NCI-H2107 (cell line): ENCODE measurements around the gene RASA1.

Source experiments
- DNase-seq: peaks from one replicate; lab custom pipeline; 2025; lab: John Stamatoyannopoulos, UW

RASA1 gene

GRCh38 chr5:87403899-87404298 is 136.2 kb downstream of the RASA1 start:
- DNase-seq = no peak

DNA sequence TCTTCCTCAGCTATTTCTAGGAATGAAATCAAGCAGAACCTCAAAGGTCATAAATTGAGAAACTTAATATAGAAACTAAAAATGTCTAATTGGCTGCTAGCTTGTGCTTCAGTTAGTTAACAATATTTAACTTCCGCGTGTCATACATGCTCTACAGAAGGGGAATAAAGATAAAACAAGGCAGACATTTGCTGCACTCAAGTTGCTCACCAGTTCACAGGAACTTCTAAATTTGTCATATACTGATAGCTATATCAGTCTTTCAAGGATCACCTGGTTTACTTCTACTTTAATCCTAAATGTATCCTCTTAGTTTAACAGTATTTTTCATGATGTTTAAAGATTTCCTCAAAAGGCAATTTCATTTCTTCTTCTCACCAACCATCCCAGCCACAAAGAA is 136.7 kb downstream of the RASA1 start:
- no peak for DNase-seq

- DNase-seq = no peak
These were observed 137.9 kb downstream of the RASA1 start for GRCh38 chr5:87405472-87406155.

DNA sequence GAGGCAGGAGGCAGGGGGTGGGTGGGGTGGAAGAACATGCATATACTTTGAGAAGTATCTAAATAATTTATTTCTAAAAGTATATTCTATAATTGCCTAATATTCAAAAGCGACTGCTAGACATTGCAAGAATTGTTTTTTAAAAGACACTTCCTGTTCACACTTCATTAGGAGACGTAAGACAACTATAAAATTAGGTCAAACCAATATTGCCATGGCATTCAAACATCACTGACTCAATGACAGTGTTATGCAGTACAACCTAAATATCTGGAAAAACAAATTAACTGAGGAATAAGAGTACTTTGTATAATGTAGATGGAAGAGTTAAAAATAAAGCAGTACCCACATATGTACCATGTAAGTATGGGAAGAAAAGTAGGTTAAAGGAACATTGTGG is 140.5 kb downstream of the RASA1 start:
- DNase-seq = no peak

GRCh38 chr5:87410931-87411330 is 143.2 kb downstream of the RASA1 start:
- DNase-seq = no peak

GRCh38 chr5:87411586-87411972 is 143.9 kb downstream of the RASA1 start:
- no peak for DNase-seq

- DNase-seq = no peak
These were observed 144.4 kb downstream of the RASA1 start for GRCh38 chr5:87411973-87412629.

DNA sequence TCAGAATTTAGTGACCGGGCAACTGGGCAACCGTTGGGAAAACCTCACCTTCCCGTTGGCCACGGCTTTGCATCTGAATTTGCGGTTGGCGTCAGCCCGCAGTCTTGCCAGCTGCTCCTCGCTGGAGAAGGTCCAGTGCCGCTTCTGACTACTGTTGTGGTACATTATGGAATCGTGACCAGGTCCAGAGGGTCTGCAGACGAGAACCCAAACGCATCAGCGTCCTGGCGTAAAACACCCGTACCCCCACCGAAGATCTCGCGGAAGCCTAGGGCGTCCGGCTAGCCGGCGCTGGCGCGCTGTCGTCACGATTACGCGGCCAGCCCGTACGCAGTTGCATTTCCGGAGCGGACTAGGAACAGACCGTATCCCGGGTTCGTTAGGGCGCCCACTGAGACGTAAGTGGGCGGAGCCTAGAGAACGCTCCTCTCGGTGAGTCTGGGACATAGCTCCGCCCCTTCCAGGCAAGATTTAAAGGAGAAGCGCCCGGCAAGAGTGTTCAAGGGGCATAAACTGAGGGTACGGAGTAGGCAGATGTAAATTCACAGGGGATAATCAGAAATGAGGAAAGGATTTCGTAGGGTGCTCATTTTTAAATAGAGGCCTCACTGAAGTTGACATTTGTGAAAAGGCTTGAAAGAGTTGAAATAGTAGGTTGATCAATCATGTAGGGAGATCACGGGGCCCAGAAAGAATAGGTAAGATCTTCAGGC is 145.1 kb downstream of the RASA1 start, which contains the start of gene CCNH:
CCNH (minus strand) TSS at position 301 of the 713 bp plus-strand sequence; CDS start at position 165, 136 bp downstream.
- peak; percentile 80 for DNase-seq

DNA sequence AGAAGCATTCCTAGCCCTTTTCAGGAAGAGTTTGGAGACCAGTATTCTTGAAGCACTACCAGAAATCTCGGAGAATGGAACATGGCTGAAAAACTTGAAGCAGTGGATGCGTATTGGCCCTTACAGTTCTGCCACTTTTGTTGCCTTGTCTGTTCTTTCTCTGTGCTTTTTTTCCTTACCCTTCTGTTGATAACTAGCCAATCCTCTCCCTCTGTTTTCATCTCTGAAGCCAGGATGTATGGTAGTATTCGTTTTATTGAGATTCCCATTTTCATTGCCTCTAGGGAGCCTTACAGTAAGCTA is 145.6 kb downstream of the RASA1 start:
- no peak for DNase-seq

DNA sequence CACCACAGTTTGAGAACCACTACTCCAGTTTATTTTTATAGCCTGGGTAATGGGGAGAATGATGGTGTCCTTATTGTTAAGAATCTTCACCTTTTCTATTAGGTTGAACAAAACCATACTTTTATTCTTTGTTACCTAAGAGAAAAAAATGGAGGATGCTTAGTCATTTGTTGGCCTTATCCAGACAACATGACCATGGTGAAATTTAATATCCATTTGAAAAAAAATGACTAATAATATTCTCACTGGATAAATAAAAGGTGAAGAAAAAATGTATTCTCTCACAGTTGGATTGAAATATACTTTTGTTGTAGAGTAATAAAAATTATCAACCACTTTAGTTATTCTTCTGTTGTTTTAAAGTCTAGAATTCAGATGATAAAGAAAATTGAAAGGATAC is 150.8 kb downstream of the RASA1 start:
- no peak for DNase-seq

DNA sequence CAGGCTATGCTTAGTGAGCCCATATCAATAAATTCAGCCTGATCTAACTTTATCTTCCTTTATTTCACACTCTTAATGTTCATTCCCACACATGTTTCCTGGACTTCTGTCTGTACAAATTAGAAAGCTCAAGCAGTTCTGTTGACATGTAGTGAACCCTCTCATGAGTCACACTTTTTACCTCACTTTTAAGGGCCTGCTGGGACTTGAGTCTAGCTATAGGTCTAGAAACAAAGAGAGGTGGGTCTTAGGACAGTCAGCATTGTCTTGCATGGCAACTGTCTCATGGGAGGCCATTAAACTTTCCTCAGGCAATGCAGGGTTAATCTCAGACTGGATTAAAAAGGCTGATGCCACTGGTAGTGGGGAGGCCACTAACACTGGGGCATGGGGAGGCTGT is 153.6 kb downstream of the RASA1 start:
- DNase-seq = no peak

- no peak for DNase-seq
These were observed 156.1 kb downstream of the RASA1 start for GRCh38 chr5:87423755-87424154.

GRCh38 chr5:87430863-87431457 is 163.3 kb downstream of the RASA1 start:
- no peak for DNase-seq

DNA sequence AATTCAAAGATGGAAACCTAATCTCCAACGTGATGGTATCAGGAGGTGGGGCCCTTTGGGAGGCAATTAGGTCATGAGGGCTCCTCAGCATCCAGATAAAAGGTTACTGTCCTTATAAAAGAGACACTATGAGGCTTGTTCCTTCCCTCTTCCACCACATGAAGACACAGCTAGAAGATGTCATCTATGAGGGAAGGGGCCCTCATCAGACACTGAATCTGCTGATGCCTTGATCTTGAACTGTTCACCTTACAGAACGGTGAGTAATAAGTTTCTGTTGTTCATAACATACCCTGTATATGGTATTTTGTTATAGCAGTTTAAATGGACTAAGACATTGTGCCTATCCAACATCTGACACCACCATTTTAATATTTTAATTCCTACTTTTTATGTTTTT is 164.8 kb downstream of the RASA1 start:
- no peak for DNase-seq

DNA sequence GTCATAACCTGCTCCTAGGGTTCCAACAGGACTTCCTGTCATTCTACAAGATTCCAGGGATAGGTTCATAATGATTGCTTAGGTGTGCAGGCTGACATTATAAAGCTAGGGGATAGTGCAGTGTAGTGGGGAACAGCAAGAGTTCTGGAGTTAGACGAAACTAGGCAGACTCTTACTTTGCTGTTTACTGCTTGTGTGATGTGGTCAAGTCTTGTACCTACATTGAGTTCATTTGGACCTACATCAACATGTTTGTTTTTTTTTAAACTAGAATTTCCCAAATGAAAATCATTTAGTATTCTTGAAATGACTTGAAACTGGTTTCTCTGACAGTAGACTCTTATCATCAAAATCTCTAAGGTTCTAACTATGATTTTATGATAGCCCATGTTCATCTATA is 166.3 kb downstream of the RASA1 start:
- no peak for DNase-seq

GRCh38 chr5:87434461-87434860 is 166.8 kb downstream of the RASA1 start:
- DNase-seq = no peak

DNA sequence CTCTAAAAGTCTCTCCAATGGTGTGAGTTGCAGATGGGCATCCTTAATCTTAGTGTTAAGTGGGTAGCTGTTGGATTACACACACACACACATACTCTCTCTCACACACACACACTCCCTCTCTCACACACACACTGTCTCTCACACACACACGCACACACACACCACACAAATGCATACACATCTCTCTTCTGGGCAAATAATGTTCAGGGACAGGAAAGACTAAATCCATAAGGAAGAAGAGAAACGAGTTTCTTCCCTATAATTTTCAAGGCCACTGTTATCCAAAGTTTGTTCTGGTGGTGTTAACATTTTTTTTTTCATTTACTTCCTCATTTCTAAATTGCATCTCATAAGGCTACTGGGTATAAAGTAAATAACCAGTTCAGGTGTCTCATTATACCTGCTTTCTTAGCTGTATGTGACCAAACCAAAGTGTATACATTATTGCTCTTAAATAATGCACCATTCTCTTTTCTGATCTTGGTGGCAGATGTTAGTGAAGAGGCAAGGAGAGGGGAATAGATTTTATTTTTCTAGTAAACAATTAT is 167.5 kb downstream of the RASA1 start:
- no peak for DNase-seq

GRCh38 chr5:87437724-87438123 is 170.0 kb downstream of the RASA1 start:
- DNase-seq = no peak

DNA sequence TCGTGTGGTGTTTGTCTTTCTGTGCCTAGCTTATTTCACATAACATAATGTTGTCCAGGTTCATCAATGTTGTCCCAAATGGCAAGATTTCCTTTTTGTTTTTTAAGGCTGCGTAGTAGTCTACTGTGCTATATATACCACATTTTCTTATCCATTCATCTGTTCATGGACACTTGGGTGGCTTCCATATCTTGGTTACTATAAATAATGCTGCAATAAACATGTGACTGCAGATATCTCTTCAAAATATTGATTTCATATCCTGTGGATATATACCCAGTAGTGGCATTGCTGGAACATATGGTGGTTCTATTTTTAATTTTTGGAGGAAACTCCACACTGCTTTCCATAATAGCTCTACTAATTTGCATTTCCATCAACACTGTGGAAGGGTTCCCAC is 170.5 kb downstream of the RASA1 start:
- no peak for DNase-seq
